Activated naive CD8-positive, alpha-beta T cell treated with anti-CD3 and anti-CD28 coated beads, Interleukin-2, amount 50 U/mL, for 24 hours (primary cell): Measurements from ENCODE around the gene POLR3GL.
A peak's percentile ranks its signal among the peaks of the same experiment; 100 is the strongest.

Experiments used
- ATAC-seq: fragments of 150-1000 bp; cut with Tn5 transposase; one replicate; pipeline ENCODE4 v1.10.0; 2021
- DNase-seq: peaks from one replicate; pipeline ENCODE4 v3.0.0; 2021
- H3K27ac Mint-ChIP-seq: one replicate; pipeline ENCODE4 v1.8.0; 2021; ENCODE audit warnings: mild to moderate bottlenecking, mixed read lengths
- H3K27me3 Mint-ChIP-seq: one replicate; pipeline ENCODE4 v1.8.0; 2021; ENCODE audit warnings: mixed read lengths
- H3K36me3 Mint-ChIP-seq: one replicate; pipeline ENCODE4 v1.8.0; 2021; ENCODE audit warnings: low read depth, mixed read lengths
- H3K4me1 Mint-ChIP-seq: one replicate; pipeline ENCODE4 v1.8.0; 2021; ENCODE audit warnings: mixed read lengths
- H3K4me3 Mint-ChIP-seq: one replicate; pipeline ENCODE4 v1.8.0; 2021; ENCODE audit warnings: mild to moderate bottlenecking, moderate library complexity, mixed read lengths
- H3K9me3 Mint-ChIP-seq: one replicate; pipeline ENCODE4 v1.8.0; 2021; ENCODE audit warnings: mixed read lengths

POLR3GL gene

GRCh38 chr1:145958734-145959133 lies 5.8 kb upstream of the POLR3GL start:
- H3K36me3 Mint-ChIP-seq = peaks cover 10% of the 10 kb centered on the region
- no peak overlapping the region for H3K4me3 Mint-ChIP-seq
- no peak for DNase-seq
- H3K27ac Mint-ChIP-seq = no peak overlapping the region
- H3K4me1 Mint-ChIP-seq = peaks cover 68% of the 10 kb centered on the region
- H3K9me3 Mint-ChIP-seq = no peaks in the 10 kb centered on the region
- no peaks in the 10 kb centered on the region for H3K27me3 Mint-ChIP-seq
- ATAC-seq = no peak

- ATAC-seq = no peak
- peaks cover 69% of the 10 kb centered on the region for H3K4me1 Mint-ChIP-seq
- DNase-seq = no peak
- no peaks in the 10 kb centered on the region for H3K9me3 Mint-ChIP-seq
- H3K4me3 Mint-ChIP-seq = peak overlapping the region; percentile 96
- no peaks in the 10 kb centered on the region for H3K27me3 Mint-ChIP-seq
- peaks cover 10% of the 10 kb centered on the region for H3K36me3 Mint-ChIP-seq
- H3K27ac Mint-ChIP-seq = no peak overlapping the region
Observed at GRCh38 chr1:145959333-145959732, 5.2 kb upstream of the POLR3GL start.

- H3K9me3 Mint-ChIP-seq = no peaks in the 10 kb centered on the region
- DNase-seq (no peak), ATAC-seq (no peak)
- peak overlapping the region; percentile 96 for H3K4me3 Mint-ChIP-seq
- H3K27ac Mint-ChIP-seq = peak overlapping the region; percentile 30
- peaks cover 63% of the 10 kb centered on the region for H3K4me1 Mint-ChIP-seq
- peaks cover 10% of the 10 kb centered on the region for H3K36me3 Mint-ChIP-seq
- no peaks in the 10 kb centered on the region for H3K27me3 Mint-ChIP-seq
Observed at GRCh38 chr1:145959957-145960467, 4.5 kb upstream of the POLR3GL start.

GRCh38 chr1:145960468-145961108 lies 3.9 kb upstream of the POLR3GL start:
- H3K4me1 Mint-ChIP-seq = peaks cover 63% of the 10 kb centered on the region
- ATAC-seq (no peak), DNase-seq (peak; percentile 68)
- H3K27me3 Mint-ChIP-seq = no peaks in the 10 kb centered on the region
- peaks cover 10% of the 10 kb centered on the region for H3K36me3 Mint-ChIP-seq
- peak overlapping the region; percentile 96 for H3K4me3 Mint-ChIP-seq
- H3K9me3 Mint-ChIP-seq = no peaks in the 10 kb centered on the region
- peak overlapping the region; percentile 88 for H3K27ac Mint-ChIP-seq

- peak overlapping the region; percentile 96 for H3K4me3 Mint-ChIP-seq
Observed at GRCh38 chr1:145961109-145961424, 3.4 kb upstream of the POLR3GL start.

GRCh38 chr1:145961425-145962156 lies 2.9 kb upstream of the POLR3GL start:
- peak; percentile 69 for DNase-seq
- no peaks in the 10 kb centered on the region for H3K27me3 Mint-ChIP-seq
- peaks cover 10% of the 10 kb centered on the region for H3K36me3 Mint-ChIP-seq
- no peaks in the 10 kb centered on the region for H3K9me3 Mint-ChIP-seq
- H3K4me1 Mint-ChIP-seq = peaks cover 57% of the 10 kb centered on the region
- peak overlapping the region; percentile 96 for H3K4me3 Mint-ChIP-seq
- peak overlapping the region; percentile 88 for H3K27ac Mint-ChIP-seq
- ATAC-seq = peak; percentile 2

More at GRCh38 chr1:145961109-145961424, 3.4 kb upstream of the POLR3GL start:
- H3K9me3 Mint-ChIP-seq = no peaks in the 10 kb centered on the region
- no peak for DNase-seq
- peaks cover 61% of the 10 kb centered on the region for H3K4me1 Mint-ChIP-seq
- H3K27me3 Mint-ChIP-seq = no peaks in the 10 kb centered on the region
- ATAC-seq = no peak
- peak overlapping the region; percentile 88 for H3K27ac Mint-ChIP-seq
- H3K36me3 Mint-ChIP-seq = peaks cover 10% of the 10 kb centered on the region

- peak; percentile 10 for ATAC-seq
- peaks cover 53% of the 10 kb centered on the region for H3K4me1 Mint-ChIP-seq
Observed at GRCh38 chr1:145962157-145963102, 2.1 kb upstream of the POLR3GL start.

GRCh38 chr1:145963265-145964019 lies 1.0 kb upstream of the POLR3GL start:
- no peak for DNase-seq
- ATAC-seq = no peak
- Mint-ChIP-seq H3K36me3 (peaks cover 19% of the 10 kb centered on the region), H3K27me3 (no peaks in the 10 kb centered on the region), H3K9me3 (peaks cover 8% of the 10 kb centered on the region), H3K4me3 (peak overlapping the region; percentile 96), H3K27ac (peak overlapping the region; percentile 96), H3K4me1 (peaks cover 47% of the 10 kb centered on the region)

More at GRCh38 chr1:145962157-145963102, 2.1 kb upstream of the POLR3GL start:
- H3K27me3 Mint-ChIP-seq = no peaks in the 10 kb centered on the region
- H3K4me3 Mint-ChIP-seq = peak overlapping the region; percentile 96
- DNase-seq = peak; percentile 47
- peaks cover 13% of the 10 kb centered on the region for H3K36me3 Mint-ChIP-seq
- peaks cover 1% of the 10 kb centered on the region for H3K9me3 Mint-ChIP-seq
- H3K27ac Mint-ChIP-seq = peak overlapping the region; percentile 96

GRCh38 chr1:145965119-145965744 lies 742 bp downstream of the POLR3GL start:
- Mint-ChIP-seq H3K27ac (peak overlapping the region; percentile 96), H3K4me1 (peaks cover 31% of the 10 kb centered on the region), H3K36me3 (peaks cover 15% of the 10 kb centered on the region), H3K9me3 (peaks cover 8% of the 10 kb centered on the region), H3K27me3 (no peaks in the 10 kb centered on the region), H3K4me3 (peak overlapping the region; percentile 96)
- no peak for DNase-seq
- ATAC-seq = no peak

GRCh38 chr1:145967288-145967687 lies 2.8 kb downstream of the POLR3GL start:
- DNase-seq (no peak), ATAC-seq (no peak)
- Mint-ChIP-seq H3K9me3 (peaks cover 8% of the 10 kb centered on the region), H3K27me3 (no peaks in the 10 kb centered on the region), H3K4me1 (peaks cover 26% of the 10 kb centered on the region), H3K27ac (no peak overlapping the region), H3K36me3 (peaks cover 9% of the 10 kb centered on the region), H3K4me3 (no peak overlapping the region)

- ATAC-seq = no peak
- peaks cover 5% of the 10 kb centered on the region for H3K9me3 Mint-ChIP-seq
- H3K27ac Mint-ChIP-seq = peak overlapping the region; percentile 2
Observed at GRCh38 chr1:145972580-145972979, 8.1 kb downstream of the POLR3GL start.

GRCh38 chr1:145974721-145975120 lies 10.2 kb downstream of the POLR3GL start:
- Mint-ChIP-seq H3K4me1 (peaks cover 18% of the 10 kb centered on the region), H3K9me3 (no peaks in the 10 kb centered on the region), H3K36me3 (no peaks in the 10 kb centered on the region), H3K4me3 (no peak overlapping the region), H3K27me3 (no peaks in the 10 kb centered on the region), H3K27ac (peak overlapping the region; percentile 12)
- ATAC-seq (no peak), DNase-seq (no peak)

More at GRCh38 chr1:145972580-145972979, 8.1 kb downstream of the POLR3GL start:
- no peaks in the 10 kb centered on the region for H3K27me3 Mint-ChIP-seq
- H3K4me3 Mint-ChIP-seq = no peak overlapping the region
- DNase-seq = no peak
- peaks cover 18% of the 10 kb centered on the region for H3K4me1 Mint-ChIP-seq
- H3K36me3 Mint-ChIP-seq = peaks cover 5% of the 10 kb centered on the region

- no peak overlapping the region for H3K27ac Mint-ChIP-seq
- H3K4me1 Mint-ChIP-seq = peaks cover 18% of the 10 kb centered on the region
- no peak overlapping the region for H3K4me3 Mint-ChIP-seq
- ATAC-seq (no peak), DNase-seq (no peak)
- no peaks in the 10 kb centered on the region for H3K9me3 Mint-ChIP-seq
- H3K36me3 Mint-ChIP-seq = no peaks in the 10 kb centered on the region
- H3K27me3 Mint-ChIP-seq = no peaks in the 10 kb centered on the region
Observed at GRCh38 chr1:145975216-145975615, 10.7 kb downstream of the POLR3GL start.
